OCI-LY7 (cell line): Measurements from ENCODE around the gene HMGCS1. TPM values are rescaled to one million over a fixed set of nuclear protein-coding genes. Genes with fewer than 3 reads are reported as not detected.

Experiments
- BruUV-seq: library from RNA; stranded (reverse); fragments of 400-500 nt; replicated peaks from 2 replicates; lab custom pipeline; 2021; lab: Mats Ljungman, UMichigan
- CTCF ChIA-PET: fragments of 300-600 bp; sonication (Branson Sonifier 250); formaldehyde crosslinking; loops from one replicate; lab custom pipeline; 2022; ENCODE audit warnings: antibody characterized with exemption; ENCODE audit not compliant: unreplicated experiment; lab: Charles Lee
- POLR2A ChIA-PET: fragments of 300-600 bp; sonication (Branson Sonifier 250); formaldehyde crosslinking; loops from one replicate; lab custom pipeline; 2022; ENCODE audit warnings: antibody characterized with exemption; lab: Charles Lee
- DNase-seq: peaks from one replicate; pipeline ENCODE4 v3.0.0-alpha.2; 2015; ENCODE audit warnings: low spot score
- H2AFZ ChIP-seq: fragments of 200-600 bp; sonication (generic), shearing (Covaris generic); 2 replicates; pipeline ENCODE4 v1.6.1; 2014; ENCODE audit warnings: mild to moderate bottlenecking, antibody characterized with exemption, low read length, moderate library complexity
- H3K27ac ChIP-seq: fragments of 200-600 bp; sonication (generic); 2 replicates; pipeline ENCODE4 v1.5.1; 2014; ENCODE audit warnings: mixed run types, low read depth, mild to moderate bottlenecking, moderate library complexity, low read length, inconsistent platforms; ENCODE audit not compliant: poor library complexity, severe bottlenecking
- H3K36me3 ChIP-seq: fragments of 200-600 bp; sonication (generic); 2 replicates; pipeline ENCODE4 v1.6.1; 2014; ENCODE audit warnings: mild to moderate bottlenecking, antibody characterized with exemption, low read length, moderate library complexity, mixed read lengths; ENCODE audit not compliant: insufficient read depth
- H3K4me1 ChIP-seq: fragments of 200-600 bp; sonication (generic); 2 replicates; pipeline ENCODE4 v1.5.1; 2014; ENCODE audit warnings: mild to moderate bottlenecking, low read length; ENCODE audit not compliant: insufficient read depth, poor library complexity, severe bottlenecking
- H3K4me2 ChIP-seq: fragments of 200-600 bp; sonication (generic); 2 replicates; pipeline ENCODE4 v1.6.1; 2014; ENCODE audit warnings: mild to moderate bottlenecking, low read length
- H3K4me3 ChIP-seq: fragments of 200-600 bp; sonication (generic); 2 replicates; pipeline ENCODE4 v1.5.1; 2014; ENCODE audit warnings: mild to moderate bottlenecking, low read depth, low read length; ENCODE audit not compliant: poor library complexity, severe bottlenecking
- H3K79me2 ChIP-seq: fragments of 200-600 bp; sonication (generic); 2 replicates; pipeline ENCODE4 v1.6.1; 2016; ENCODE audit warnings: low read depth, mild to moderate bottlenecking, low read length, moderate library complexity, mixed read lengths; ENCODE audit not compliant: insufficient read depth
- H3K9me2 ChIP-seq: fragments of 200-600 bp; sonication (generic); 2 replicates; pipeline ENCODE4 v1.6.1; 2016; ENCODE audit warnings: mild to moderate bottlenecking, low read length, mixed read lengths; ENCODE audit not compliant: insufficient read depth
- H3K9me3 ChIP-seq: fragments of 200-600 bp; sonication (generic); 2 replicates; pipeline ENCODE4 v1.6.1; 2014; ENCODE audit warnings: mild to moderate bottlenecking, mixed run types, low read length, mixed read lengths
- H4K20me1 ChIP-seq: fragments of 200-600 bp; sonication (generic); 2 replicates; pipeline ENCODE4 v1.6.1; 2014; ENCODE audit warnings: mild to moderate bottlenecking, antibody characterized with exemption, low read length, moderate library complexity, mixed read lengths; ENCODE audit not compliant: insufficient read depth
- CTCF ChIP-seq: fragments of 200-600 bp; sonication (generic); conservative IDR thresholded peaks from 2 replicates; pipeline ENCODE4 v1.5.1; 2014; ENCODE audit warnings: mild to moderate bottlenecking, antibody characterized with exemption, low read length, moderate library complexity, mixed read lengths
- EZH2phosphoT487 ChIP-seq: fragments of 200-600 bp; sonication (generic); IDR thresholded peaks from 2 replicates; pipeline ENCODE4 v1.6.1; 2018; ENCODE audit warnings: low read depth, borderline replicate concordance, mild to moderate bottlenecking, mixed run types, antibody characterized with exemption, low read length, moderate library complexity, mixed read lengths
- intact Hi-C: fragments of 100-400 bp; cut with micrococcal nuclease; formaldehyde crosslinking; loops from one replicate; pipeline ENCODE4 v1.10.0; 2022; ENCODE audit not compliant: unreplicated experiment
- total RNA-seq, 2 experiments: library from RNA; depleted of rRNA in 1 of 2; stranded (reverse); fragments of >200 nt in 1 of 2; shearing (Covaris generic) in 1 of 2; gene quantifications; 2 replicates each; pipeline ENCODE4 v1.2.3, GENCODE V29; 2014 to 2022

HMGCS1 gene
- total RNA-seq, 2 experiments from 2014 or later: 59.5 to 236 TPM

GRCh38 chr5:43338862-43339261 is 25.6 kb upstream of the HMGCS1 start:
- Histone ChIP-seq H3K4me3 (no peak overlapping the region), H3K27ac (no peak overlapping the region), H2AFZ (no peak overlapping the region), H3K9me3 (no peaks in the 10 kb centered on the region), H3K36me3 (no peaks in the 10 kb centered on the region), H3K79me2 (no peaks in the 10 kb centered on the region), H4K20me1 (no peaks in the 10 kb centered on the region), H3K9me2 (no peaks in the 10 kb centered on the region), H3K4me2 (no peak overlapping the region), H3K4me1 (no peaks in the 10 kb centered on the region)
- no peak for DNase-seq
- intact Hi-C loops: no loop called here
- CTCF ChIA-PET: no interaction called here
- TF ChIP-seq CTCF (no peak), EZH2phosphoT487 (no peak)
- POLR2A ChIA-PET: interaction anchor here (0.6 to 1.0 kb wide), 2 partner anchors 10 to 51 kb away, joined by 3 read pairs; no protein-coding TSS in a partner anchor
- no TSS peak for BruUV-seq

GRCh38 chr5:43336159-43336558 is 22.9 kb upstream of the HMGCS1 start:
- no peaks in the 10 kb centered on the region for H3K36me3 ChIP-seq
- no peak overlapping the region for H3K27ac ChIP-seq
- H3K79me2 ChIP-seq: no peaks in the 10 kb centered on the region
- no peaks in the 10 kb centered on the region for H3K9me3 ChIP-seq
- H2AFZ ChIP-seq: no peak overlapping the region
- DNase-seq: no peak
- H3K9me2 ChIP-seq: no peaks in the 10 kb centered on the region
- H4K20me1 ChIP-seq: no peaks in the 10 kb centered on the region
- no TSS peak for BruUV-seq
- H3K4me1 ChIP-seq: no peaks in the 10 kb centered on the region
- no peak for TF ChIP-seq EZH2phosphoT487
- no peak for TF ChIP-seq CTCF
- no peak overlapping the region for H3K4me2 ChIP-seq
- intact Hi-C loops: no loop called here
- POLR2A ChIA-PET: no interaction called here
- CTCF ChIA-PET: no interaction called here
- no peak overlapping the region for H3K4me3 ChIP-seq

GRCh38 chr5:43335681-43336080 is 22.5 kb upstream of the HMGCS1 start:
- H3K9me2 ChIP-seq: no peaks in the 10 kb centered on the region
- POLR2A ChIA-PET: no interaction called here
- no TSS peak for BruUV-seq
- no peak overlapping the region for H3K4me2 ChIP-seq
- TF ChIP-seq CTCF (no peak), EZH2phosphoT487 (no peak)
- H3K79me2 ChIP-seq: no peaks in the 10 kb centered on the region
- intact Hi-C loops: no loop called here
- H4K20me1 ChIP-seq: no peaks in the 10 kb centered on the region
- H3K9me3 ChIP-seq: no peaks in the 10 kb centered on the region
- CTCF ChIA-PET: no interaction called here
- no peak overlapping the region for H2AFZ ChIP-seq
- H3K4me1 ChIP-seq: no peaks in the 10 kb centered on the region
- no peak for DNase-seq
- H3K4me3 ChIP-seq: no peak overlapping the region
- H3K36me3 ChIP-seq: no peaks in the 10 kb centered on the region
- H3K27ac ChIP-seq: no peak overlapping the region
